ENCODE results near the gene APOO.

- TF ChIP-seq POLR2A (IDR thresholded peaks at IDR 0.05) (no peak), CTCF (IDR thresholded peaks at IDR 0.05 in 4 of 5, conservative IDR thresholded peaks at IDR 0.05 in 1 of 5) (no peak)
Observed at GRCh38 chrX:23787745-23788118, 120.0 kb downstream of the APOO start.

Measured in gastrocnemius medialis (tissue), 4 donors.